ENCODE results near the gene PLEKHA6.

PLEKHA6 gene

DNA sequence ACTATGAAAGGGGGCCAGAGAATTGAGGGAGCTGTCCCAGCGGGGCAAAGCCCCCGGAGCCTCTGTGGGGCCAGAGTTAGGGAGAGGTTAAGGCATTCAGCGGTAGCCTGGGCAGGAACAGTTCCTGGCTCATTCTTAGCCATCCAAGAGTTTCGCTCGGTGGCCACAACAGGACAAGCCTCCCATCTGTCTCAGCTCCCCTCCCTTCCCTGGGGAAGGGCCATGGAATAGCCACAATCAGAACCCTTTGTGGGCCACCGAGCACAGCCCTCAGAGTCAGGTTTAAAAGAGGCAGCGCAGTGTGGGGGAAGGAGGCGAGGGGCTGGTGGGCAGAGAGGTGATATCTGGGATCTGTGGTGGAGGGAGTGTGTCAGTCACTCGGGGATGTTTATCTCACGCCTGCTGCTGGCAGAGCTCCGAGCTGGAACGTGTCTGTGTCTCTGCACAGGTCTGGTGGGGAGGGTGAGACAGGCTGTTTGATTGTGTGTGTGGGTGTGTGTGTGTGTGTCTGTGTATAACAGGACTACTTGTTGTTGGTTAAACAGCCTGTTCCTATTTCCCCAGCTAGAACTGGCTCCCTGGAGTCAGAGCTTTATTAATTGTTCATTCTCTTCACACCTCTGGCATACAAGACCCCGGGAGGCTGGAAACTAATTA lies 96.3 kb downstream of the PLEKHA6 start:
- TF ChIP-seq ZFX (IDR thresholded peaks at IDR 0.05) = no peak
- TF ChIP-seq, protein P1, sequence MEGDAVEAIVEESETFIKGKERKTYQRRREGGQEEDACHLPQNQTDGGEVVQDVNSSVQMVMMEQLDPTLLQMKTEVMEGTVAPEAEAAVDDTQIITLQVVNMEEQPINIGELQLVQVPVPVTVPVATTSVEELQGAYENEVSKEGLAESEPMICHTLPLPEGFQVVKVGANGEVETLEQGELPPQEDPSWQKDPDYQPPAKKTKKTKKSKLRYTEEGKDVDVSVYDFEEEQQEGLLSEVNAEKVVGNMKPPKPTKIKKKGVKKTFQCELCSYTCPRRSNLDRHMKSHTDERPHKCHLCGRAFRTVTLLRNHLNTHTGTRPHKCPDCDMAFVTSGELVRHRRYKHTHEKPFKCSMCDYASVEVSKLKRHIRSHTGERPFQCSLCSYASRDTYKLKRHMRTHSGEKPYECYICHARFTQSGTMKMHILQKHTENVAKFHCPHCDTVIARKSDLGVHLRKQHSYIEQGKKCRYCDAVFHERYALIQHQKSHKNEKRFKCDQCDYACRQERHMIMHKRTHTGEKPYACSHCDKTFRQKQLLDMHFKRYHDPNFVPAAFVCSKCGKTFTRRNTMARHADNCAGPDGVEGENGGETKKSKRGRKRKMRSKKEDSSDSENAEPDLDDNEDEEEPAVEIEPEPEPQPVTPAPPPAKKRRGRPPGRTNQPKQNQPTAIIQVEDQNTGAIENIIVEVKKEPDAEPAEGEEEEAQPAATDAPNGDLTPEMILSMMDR (conservative IDR thresholded peaks at IDR 0.05) = no peak
- H3K27ac ChIP-seq = no peak overlapping the region

DNA sequence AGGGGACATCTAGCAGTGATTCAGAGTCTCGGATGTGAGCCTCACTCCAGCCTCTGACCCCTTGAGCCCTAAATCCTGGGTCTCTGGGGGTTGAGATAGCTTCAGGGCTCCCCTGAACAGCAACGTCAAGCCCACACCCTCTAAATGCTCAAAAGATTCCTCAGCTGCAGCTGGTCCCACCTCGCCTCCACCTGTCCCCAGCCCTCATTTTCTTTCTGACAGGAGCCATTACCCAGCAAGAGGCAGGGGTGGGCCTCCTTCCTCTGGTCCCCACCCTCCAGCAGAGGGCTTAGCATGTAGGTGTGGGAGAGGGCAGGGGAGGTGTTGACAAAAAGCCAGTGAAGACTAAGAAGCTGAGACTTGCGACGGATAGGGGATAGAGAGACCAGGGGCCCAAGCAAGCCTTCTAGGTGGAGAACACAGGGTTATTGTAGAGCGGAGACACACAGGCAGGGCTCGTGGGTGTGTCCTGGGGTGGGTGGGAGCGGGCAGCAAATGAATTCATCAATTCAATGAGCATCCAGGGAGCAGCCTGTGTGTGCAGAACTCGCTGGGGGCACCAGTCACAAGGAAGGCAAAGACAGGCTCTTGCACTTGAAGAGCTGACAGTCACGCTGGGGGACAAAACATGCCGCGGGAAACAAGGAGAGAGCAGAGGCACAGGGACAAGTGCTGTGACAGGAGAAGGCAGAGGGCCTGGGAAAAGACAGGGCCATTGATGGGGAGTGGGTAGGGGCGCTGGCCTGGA lies 97.0 kb downstream of the PLEKHA6 start:
- TF ChIP-seq, protein P1 (conservative IDR thresholded peaks at IDR 0.05) = no peak
- no peak for TF ChIP-seq ZFX (IDR thresholded peaks at IDR 0.05)
- H3K27ac ChIP-seq = no peak overlapping the region

DNA sequence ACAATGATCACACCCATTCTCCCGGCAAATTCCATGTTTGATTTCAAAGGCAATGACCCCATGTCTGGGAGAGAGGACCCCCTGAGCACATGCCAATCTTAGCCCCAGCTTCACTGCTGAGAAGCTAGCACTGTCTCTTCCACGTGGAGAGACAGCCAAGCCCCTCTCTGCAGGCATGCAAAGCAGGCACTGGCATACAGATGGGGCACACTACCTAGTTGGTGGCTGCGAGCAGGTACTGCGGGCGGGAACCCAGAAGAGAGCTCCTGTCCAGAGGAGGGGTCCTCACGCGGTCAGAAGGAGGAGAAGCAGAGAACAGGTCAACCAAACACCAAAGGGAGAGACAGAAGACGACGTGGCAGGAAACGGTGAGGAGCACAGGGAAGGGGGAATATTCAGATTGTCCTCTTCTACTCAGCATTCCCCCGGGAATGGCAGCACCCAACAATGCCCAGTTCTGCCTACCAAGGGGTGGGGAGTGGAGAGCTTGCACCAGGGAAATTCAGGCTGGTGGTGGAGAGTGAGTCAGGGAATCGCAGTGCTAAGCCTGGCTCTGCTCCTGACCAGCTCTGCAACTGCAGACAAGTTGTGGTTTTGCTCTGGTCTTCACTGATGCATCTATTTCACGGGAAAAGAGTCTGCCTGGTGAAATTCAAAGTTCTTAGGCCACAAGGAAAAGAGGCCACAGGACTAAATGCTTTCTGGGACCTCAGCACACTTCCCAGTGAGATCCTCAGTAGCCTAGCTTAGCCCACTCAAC lies 97.8 kb downstream of the PLEKHA6 start:
- H3K27ac ChIP-seq = no peak overlapping the region
- no peak for TF ChIP-seq ZFX (IDR thresholded peaks at IDR 0.05)
- TF ChIP-seq, protein P1 (conservative IDR thresholded peaks at IDR 0.05) = no peak

DNA sequence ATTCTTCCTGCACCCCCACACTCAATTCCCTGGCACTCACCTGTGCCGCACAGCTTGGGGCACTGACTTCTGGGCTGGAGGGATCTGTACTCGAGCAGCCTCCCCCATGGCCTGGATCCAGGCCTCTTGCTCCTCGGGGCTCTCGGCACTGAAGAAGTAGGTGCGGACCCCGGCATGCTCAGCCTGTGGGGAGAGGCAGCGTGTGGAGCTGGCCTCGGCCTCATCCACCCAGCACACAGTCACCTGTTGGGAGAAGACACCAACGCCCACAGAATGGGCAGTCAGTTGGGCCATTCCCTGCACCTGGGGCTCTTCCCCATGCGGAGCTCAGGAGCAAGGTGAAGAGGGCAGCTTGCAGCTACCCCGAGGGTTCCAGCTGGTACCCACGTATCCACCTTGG lies 98.5 kb downstream of the PLEKHA6 start:
- TF ChIP-seq, protein P1 (conservative IDR thresholded peaks at IDR 0.05) = no peak
- TF ChIP-seq ZFX (IDR thresholded peaks at IDR 0.05) = no peak
- H3K27ac ChIP-seq = no peak overlapping the region

DNA sequence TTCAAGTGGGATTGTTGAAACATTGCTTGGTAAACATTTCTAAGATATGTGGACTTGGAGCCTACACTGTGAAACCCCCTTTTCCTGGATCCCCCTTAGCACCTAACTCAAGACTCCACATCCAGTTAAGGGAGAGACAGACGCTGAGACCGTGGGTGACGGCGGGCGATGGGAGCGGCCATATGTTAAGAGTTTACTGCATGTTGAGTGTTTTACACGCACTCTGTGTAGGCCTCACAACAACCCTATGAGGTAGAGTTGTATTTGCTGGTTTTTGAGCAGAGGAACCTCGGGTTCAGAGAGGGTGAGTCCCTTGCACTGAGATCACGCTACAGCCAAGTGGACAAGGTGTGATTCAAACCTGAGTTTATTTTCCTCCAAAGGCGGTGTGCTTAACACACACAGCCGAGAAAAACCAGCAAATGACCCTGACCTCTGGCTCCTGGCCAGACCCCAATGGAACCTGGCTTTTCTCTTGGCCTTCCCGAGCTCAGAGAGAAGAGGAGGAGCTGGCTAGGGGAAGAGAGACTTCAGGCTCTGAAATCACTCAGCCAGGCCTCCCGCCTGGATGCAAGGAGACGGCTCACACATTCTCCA lies 99.0 kb downstream of the PLEKHA6 start:
- TF ChIP-seq, protein P1 (conservative IDR thresholded peaks at IDR 0.05) = no peak
- TF ChIP-seq ZFX (IDR thresholded peaks at IDR 0.05) = no peak
- no peak overlapping the region for H3K27ac ChIP-seq

DNA sequence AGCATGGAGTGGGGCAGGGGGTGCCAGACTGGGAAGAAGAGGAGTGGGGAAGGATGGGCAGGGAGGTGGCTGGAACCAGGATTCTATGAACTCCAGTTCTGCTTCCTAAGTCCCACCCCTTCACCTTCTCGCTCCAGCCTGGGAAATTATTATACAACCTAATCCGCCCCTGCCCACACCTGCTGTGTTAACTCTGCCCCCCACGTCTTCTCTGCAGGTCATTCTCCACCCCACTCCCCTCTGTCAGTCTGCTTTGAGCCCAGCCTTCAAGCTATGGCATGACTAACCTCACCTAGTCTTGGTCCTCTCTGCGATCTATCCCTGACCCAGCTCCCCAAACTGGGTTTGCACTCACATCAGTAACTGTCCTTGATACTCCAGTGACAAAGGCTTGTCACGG lies 99.9 kb downstream of the PLEKHA6 start:
- H3K27ac ChIP-seq = no peak overlapping the region
- TF ChIP-seq, protein P1 (conservative IDR thresholded peaks at IDR 0.05) = no peak
- TF ChIP-seq ZFX (IDR thresholded peaks at IDR 0.05) = no peak
